Liver (tissue), 9 donors: ENCODE results near the gene IL12RB1. TPM values are rescaled to one million over a fixed set of nuclear protein-coding genes. Genes with fewer than 3 reads are reported as not detected.
A peak's percentile ranks its signal among the peaks of the same experiment; 100 is the strongest.

Source experiments
- DNase-seq: peaks from one replicate; pipeline ENCODE4 v3.0.0-alpha.2; 2017; ENCODE audit warnings: low spot score
- H3K27ac ChIP-seq, 2 donors: one replicate each; pipeline ENCODE4 v1.7.0; 2013; ENCODE audit warnings: inconsistent platforms in 2 of 2, low read length in 2 of 2, control low read depth in 1 of 2, low read depth in 1 of 2, mild to moderate bottlenecking in 1 of 2
- H3K27me3 ChIP-seq, 4 donors: one replicate each; pipeline versions ENCODE4 v1.6.1 to v1.7.0; 2013; ENCODE audit warnings: low read length in 3 of 4, inconsistent platforms in 1 of 4, mild to moderate bottlenecking in 1 of 4, moderate library complexity in 1 of 4; ENCODE audit not compliant: control insufficient read depth in 4 of 4, insufficient read depth in 4 of 4
- H3K36me3 ChIP-seq, 4 donors: one replicate each; pipeline versions ENCODE4 v1.6.1 to v1.7.0; 2013; ENCODE audit warnings: low read length in 3 of 4, mild to moderate bottlenecking in 3 of 4, low read depth in 1 of 4, moderate library complexity in 1 of 4; ENCODE audit not compliant: control insufficient read depth in 4 of 4, insufficient read depth in 3 of 4
- H3K4me1 ChIP-seq, 4 donors: one replicate each; pipeline versions ENCODE4 v1.6.1 to v1.7.0; 2013; ENCODE audit warnings: low read length in 3 of 4, mild to moderate bottlenecking in 3 of 4, moderate library complexity in 1 of 4; ENCODE audit not compliant: control insufficient read depth in 4 of 4, insufficient read depth in 4 of 4
- H3K4me3 ChIP-seq, 3 donors: one replicate each; pipeline versions ENCODE4 v1.6.1 to v1.7.0; 2013; ENCODE audit warnings: low read length in 3 of 3, control low read depth in 1 of 3, low read depth in 1 of 3, mild to moderate bottlenecking in 1 of 3
- H3K9ac ChIP-seq, 2 donors: one replicate each; pipeline ENCODE4 v1.7.0; 2013; ENCODE audit warnings: low read length in 2 of 2, mild to moderate bottlenecking in 2 of 2, moderate library complexity in 2 of 2, control low read depth in 1 of 2, low read depth in 1 of 2
- H3K9me3 ChIP-seq, 4 donors: one replicate each; pipeline versions ENCODE4 v1.6.1 to v1.7.0; 2013; ENCODE audit warnings: low read length in 3 of 4; ENCODE audit not compliant: control insufficient read depth in 4 of 4
- CTCF ChIP-seq: fragments of 150-350 bp; IDR thresholded peaks from 2 replicates; pipeline ENCODE4 v1.5.1; 2017; ENCODE audit warnings: improper control_type of control experiment, low read depth, low read length; ENCODE audit not compliant: missing input control
- EGR1 ChIP-seq, 2 donors: IDR thresholded peaks; 2 replicates each; pipeline ENCODE4 v1.6.1; 2016 to 2018; ENCODE audit warnings: antibody characterized with exemption in 2 of 2, low read depth in 2 of 2
- FOXA1 ChIP-seq: IDR thresholded peaks from 2 replicates; pipeline ENCODE4 v1.6.1; 2016; ENCODE audit warnings: antibody characterized with exemption
- FOXA2 ChIP-seq: IDR thresholded peaks from 2 replicates; pipeline ENCODE4 v1.6.1; 2016; ENCODE audit warnings: antibody characterized with exemption
- GABPA ChIP-seq, 2 donors: IDR thresholded peaks in 1 of 2; conservative IDR thresholded peaks in 1 of 2; 2 replicates each; pipeline ENCODE4 v1.6.1; 2016; ENCODE audit warnings: antibody characterized with exemption in 2 of 2, mild to moderate bottlenecking in 1 of 2, moderate library complexity in 1 of 2
- HNF4A ChIP-seq, 2 donors: conservative IDR thresholded peaks; 2 replicates each; pipeline ENCODE4 v1.6.1; 2016; ENCODE audit warnings: antibody characterized with exemption in 2 of 2, mild to moderate bottlenecking in 2 of 2
- HNF4G ChIP-seq: IDR thresholded peaks from 2 replicates; pipeline ENCODE4 v1.6.1; 2016; ENCODE audit warnings: antibody characterized with exemption
- JUND ChIP-seq, 2 donors: IDR thresholded peaks; 2 replicates each; pipeline ENCODE4 v1.6.1; 2016; ENCODE audit warnings: antibody characterized with exemption in 2 of 2
- MAX ChIP-seq: IDR thresholded peaks from 2 replicates; pipeline ENCODE4 v1.6.1; 2016; ENCODE audit warnings: antibody characterized with exemption
- NR2F2 ChIP-seq: IDR thresholded peaks from 2 replicates; pipeline ENCODE4 v1.6.1; 2016; ENCODE audit warnings: antibody characterized with exemption
- RAD21 ChIP-seq, 2 donors: IDR thresholded peaks; 2 replicates each; pipeline ENCODE4 v1.6.1; 2016; ENCODE audit warnings: antibody characterized with exemption in 2 of 2, mild to moderate bottlenecking in 2 of 2
- REST ChIP-seq: IDR thresholded peaks from 2 replicates; pipeline ENCODE4 v1.6.1; 2016; ENCODE audit warnings: antibody characterized with exemption, mild to moderate bottlenecking
- RXRA ChIP-seq, 2 donors: IDR thresholded peaks; 2 replicates each; pipeline ENCODE4 v1.6.1; 2017 to 2018; ENCODE audit warnings: antibody characterized with exemption in 2 of 2, mild to moderate bottlenecking in 1 of 2
- SP1 ChIP-seq: IDR thresholded peaks from 2 replicates; pipeline ENCODE4 v1.6.1; 2018; ENCODE audit warnings: antibody characterized with exemption, mild to moderate bottlenecking
- TAF1 ChIP-seq: conservative IDR thresholded peaks from 2 replicates; pipeline ENCODE4 v1.6.1; 2016; ENCODE audit warnings: antibody characterized with exemption, mild to moderate bottlenecking
- YY1 ChIP-seq: IDR thresholded peaks from 2 replicates; pipeline ENCODE4 v1.6.1; 2016; ENCODE audit warnings: antibody characterized with exemption, mild to moderate bottlenecking
- ZBTB33 ChIP-seq: IDR thresholded peaks from 2 replicates; pipeline ENCODE4 v1.6.1; 2016; ENCODE audit warnings: antibody characterized with exemption
- WGBS: extraction: QIAGEN DNeasy Blood & Tissue Kit; methylation state at CpG from one replicate; pipeline ENCODE4 v1.1.7; 2013; 5-methylcytosine and 5-hydroxymethylcytosine counted together
- polyA plus RNA-seq, 2 donors: library from polyadenylated mRNA; stranded (reverse) in 1 of 2; unstranded in 1 of 2; fragments of 200-250 nt in 1 of 2; fragments of >200 nt in 1 of 2; fragmentation: Nextera tagmentation in 1 of 2; extraction: Ambion mirVana in 1 of 2; gene quantifications; one replicate each; pipeline versions ENCODE4 v1.2.1 to v1.2.3, GENCODE V29; 2013 to 2015
- total RNA-seq, 2 donors: library from RNA; depleted of rRNA; stranded (reverse); fragments of >200 nt; gene quantifications; one replicate each; pipeline ENCODE4 v1.2.3, GENCODE V29; 2014
- donor health status: healthy.
- donor health status: healthy.
- donor health status: healthy.
- donor health status: healthy.
- donor health status: healthy.

Gene IL12RB1
- total and polyA plus RNA-seq, 4 donors: 0.43 to 2.4 (median 1.1) TPM

- DNase-seq: no peak
- TF ChIP-seq TAF1 (no peak), RXRA (IDR thresholded peaks at IDR 0.05) (no peak), FOXA1 (no peak), NR2F2 (no peak), ZBTB33 (no peak), EGR1 (IDR thresholded peaks at IDR 0.05; ENCODE audit: low read depth in 2 of 2) (no peak), YY1 (no peak), MAX (no peak), SP1 (no peak), HNF4A (conservative IDR thresholded peaks at IDR 0.05) (no peak), FOXA2 (no peak), JUND (IDR thresholded peaks at IDR 0.05) (no peak), RAD21 (IDR thresholded peaks at IDR 0.05) (no peak), HNF4G (no peak), GABPA (IDR thresholded peaks at IDR 0.05 in 1 of 2, conservative IDR thresholded peaks at IDR 0.05 in 1 of 2) (no peak), REST (no peak), CTCF (no peak)
- no peak overlapping the region for H3K9ac ChIP-seq
- WGBS: 92% methylated on average over 15 of the region's 15 CpGs
- no peaks in the 10 kb centered on the region for H3K9me3 ChIP-seq
- H3K27me3 ChIP-seq: no peaks in the 10 kb centered on the region
- no peak overlapping the region for H3K27ac ChIP-seq
- H3K4me1 ChIP-seq: peaks cover 4 to 31% (median 21%) of the 10 kb centered on the region in 4 donors
- H3K4me3 ChIP-seq: no peak overlapping the region
- no peaks in the 10 kb centered on the region for H3K36me3 ChIP-seq
Measured at GRCh38 chr19:18102916-18103542, 16.3 kb upstream of the IL12RB1 start.

GRCh38 chr19:18101268-18101667 is 14.5 kb upstream of the IL12RB1 start:
- Histone ChIP-seq H3K27ac (no peak overlapping the region), H3K27me3 (no peaks in the 10 kb centered on the region), H3K36me3 (no peaks in the 10 kb centered on the region), H3K9ac (no peak overlapping the region), H3K9me3 (no peaks in the 10 kb centered on the region), H3K4me1 (peaks cover 4 to 35% (median 24%) of the 10 kb centered on the region in 4 donors), H3K4me3 (no peak overlapping the region)
- no peak for DNase-seq
- 53% methylated on average over 3 of the region's 3 CpGs for WGBS
- TF ChIP-seq TAF1 (no peak), MAX (peak; percentile 85), RXRA (IDR thresholded peaks at IDR 0.05) (peak in 1 of 2 donors; percentile 62)
